ENCODE measurements around the gene NR3C2.
"Not testable (repeated sequence)": the region's sequence is repeated elsewhere in the genome, so short reads cannot be mapped to it uniquely, and the experiment has no call there.

The NR3C2 gene

GRCh38 chr4:148211533-148211932 lies 230.7 kb downstream of the NR3C2 start:
- DNase-seq: no peak

DNA sequence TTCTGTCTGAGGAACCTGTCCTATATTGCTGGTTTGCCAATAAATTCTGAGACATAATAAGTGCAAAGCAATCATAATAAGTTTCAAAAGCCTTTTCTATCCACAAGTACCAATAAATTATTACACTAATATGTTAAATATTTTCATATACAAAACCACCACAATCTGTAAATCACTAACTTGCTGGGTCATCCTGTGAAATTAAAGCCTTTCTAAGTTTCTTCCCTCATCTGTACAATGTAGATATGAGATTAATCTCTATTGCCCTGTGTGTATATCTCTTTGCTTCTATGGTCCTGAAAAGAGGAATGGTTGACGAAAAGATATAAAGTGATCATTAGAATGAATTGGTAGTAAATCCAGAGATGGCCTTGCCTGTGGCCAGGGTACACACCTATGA lies 231.6 kb downstream of the NR3C2 start:
- no peak for DNase-seq

DNA sequence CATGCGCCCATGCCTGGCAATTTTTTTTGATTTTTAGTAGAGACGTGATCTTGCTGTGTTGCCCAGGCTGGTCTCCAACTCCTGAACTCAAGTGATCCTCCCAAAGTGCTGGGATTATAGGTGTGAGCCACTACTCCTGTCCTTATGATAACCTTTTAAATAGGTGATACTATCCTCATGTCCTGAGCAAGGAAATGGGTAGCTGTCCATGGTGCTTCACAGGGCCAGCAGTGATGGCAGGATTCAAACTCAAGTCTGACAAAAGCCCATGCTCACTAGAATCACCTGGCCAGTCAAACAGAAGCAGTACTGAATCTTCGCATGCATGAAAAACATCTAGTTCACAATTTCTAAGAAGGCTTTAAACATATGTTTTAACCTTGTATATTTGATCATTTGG lies 235.1 kb downstream of the NR3C2 start:
- no peak for DNase-seq

DNA sequence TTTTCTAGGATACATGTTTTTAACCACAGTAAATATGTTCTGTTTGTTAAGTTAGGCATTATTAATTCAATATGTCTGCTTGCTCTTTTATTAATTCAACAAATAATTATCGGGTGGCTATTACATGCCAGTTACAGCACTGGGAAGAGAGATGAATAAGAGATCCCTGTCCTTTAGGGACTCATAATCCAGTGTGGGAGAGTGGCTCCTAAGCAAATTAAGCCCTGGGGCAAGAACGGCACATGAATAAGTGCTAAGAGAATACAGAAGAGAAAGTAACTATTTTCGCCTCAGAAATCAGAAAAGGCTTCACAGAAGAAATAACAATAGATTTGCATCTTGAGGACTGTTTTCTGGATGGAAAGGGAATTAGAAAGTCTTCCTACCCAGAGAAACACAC lies 236.7 kb downstream of the NR3C2 start:
- no peak for DNase-seq

DNA sequence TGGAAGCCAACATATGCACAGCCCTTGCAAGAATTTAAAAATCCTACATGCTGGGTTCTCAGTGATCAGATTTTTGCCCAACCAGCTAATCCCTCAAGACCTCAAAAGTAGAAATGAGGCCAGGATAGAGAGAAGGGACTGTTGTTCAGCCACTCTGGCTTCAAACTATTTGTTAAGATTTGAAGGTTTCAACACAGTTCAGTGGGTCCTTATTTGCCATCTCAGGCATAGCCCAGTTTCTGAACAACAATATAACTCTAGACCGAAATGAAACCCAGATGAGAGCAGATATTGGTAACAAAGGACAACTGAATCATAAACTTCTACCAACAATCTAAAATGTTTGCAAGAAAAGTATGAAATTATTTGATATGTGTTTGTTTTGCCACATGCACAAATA lies 237.3 kb downstream of the NR3C2 start:
- DNase-seq: no peak

DNA sequence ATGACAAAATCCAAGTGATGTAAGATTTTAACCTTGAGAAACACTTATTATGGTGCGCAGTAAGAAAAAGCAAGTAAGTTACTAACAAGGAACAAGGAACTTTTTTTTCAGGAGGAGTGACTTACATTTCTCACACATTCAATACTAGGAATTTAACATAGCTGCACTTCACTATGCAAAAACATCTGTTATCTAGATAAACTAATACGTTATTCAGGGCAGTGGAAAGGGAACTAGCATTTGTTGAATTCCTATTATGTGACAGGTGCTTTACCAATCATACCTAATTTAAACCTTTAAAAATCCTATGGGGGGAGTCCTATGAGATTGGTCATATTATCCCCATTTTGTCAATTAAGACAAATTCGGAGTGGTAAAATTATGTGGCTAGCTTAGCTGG lies 238.0 kb downstream of the NR3C2 start:
- no peak for DNase-seq

GRCh38 chr4:148203056-148203898 lies 238.9 kb downstream of the NR3C2 start:
- DNase-seq: no peak

GRCh38 chr4:148200960-148201359 lies 241.3 kb downstream of the NR3C2 start:
- DNase-seq: no peak

- DNase-seq: no peak
Measured at GRCh38 chr4:148196164-148196563, 246.1 kb downstream of the NR3C2 start.

DNA sequence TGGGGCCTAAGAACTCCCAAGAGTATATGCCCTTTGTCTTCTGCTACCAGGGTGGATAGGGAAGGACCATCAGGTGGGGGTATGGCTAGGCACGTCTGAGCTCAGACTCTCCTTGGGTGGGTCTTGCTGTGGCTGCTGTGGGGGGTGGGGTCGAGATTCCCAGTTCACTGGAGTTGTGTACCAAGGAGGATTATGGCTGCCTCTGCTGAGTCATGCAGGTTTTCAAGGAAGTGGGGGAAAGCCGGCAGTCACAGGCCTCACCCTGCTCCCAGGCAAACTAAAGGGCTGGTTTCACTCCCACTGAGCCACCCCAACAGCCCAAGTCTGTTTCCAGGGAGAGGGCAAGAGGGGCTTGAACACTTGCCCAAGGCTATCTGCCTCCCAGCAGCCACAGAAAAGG lies 249.7 kb downstream of the NR3C2 start:
- no peak for DNase-seq

DNA sequence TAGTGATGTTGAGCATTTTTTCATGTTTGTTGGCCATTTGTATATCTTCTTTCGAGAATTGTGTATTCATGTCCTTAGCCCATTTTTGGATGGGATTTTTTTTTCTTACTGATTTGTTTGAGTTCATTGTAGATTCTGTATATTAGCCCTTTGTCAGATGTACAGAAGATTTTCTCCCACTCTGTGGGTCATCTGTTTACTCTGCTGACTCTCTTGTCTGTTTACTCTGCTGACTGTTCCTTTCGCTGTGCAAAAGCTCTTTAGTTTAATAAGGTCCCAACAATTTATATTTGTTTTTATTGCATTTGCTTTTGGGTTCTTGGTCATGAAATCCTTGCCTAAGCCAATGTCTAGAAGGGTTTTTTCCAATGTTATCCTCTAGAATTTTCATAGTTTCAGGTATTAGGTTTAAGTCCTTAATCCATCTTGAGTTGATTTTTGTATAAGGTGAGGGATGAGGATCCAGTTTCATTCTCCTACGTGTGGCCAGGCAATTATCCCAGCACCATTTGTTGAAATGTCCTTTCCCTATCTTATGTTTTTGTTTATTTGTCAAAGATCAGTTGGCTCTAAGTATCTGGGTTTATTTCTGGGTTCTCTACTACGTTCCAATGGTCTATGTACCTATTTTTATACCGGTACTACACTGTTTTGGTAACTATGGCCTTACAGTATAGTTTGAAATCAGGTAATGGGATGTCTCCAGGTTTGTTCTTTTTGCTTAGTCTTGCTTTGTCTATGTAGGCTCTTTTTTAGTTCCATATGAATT lies 254.6 kb downstream of the NR3C2 start:
- DNase-seq: not testable (repeated sequence)

DNA sequence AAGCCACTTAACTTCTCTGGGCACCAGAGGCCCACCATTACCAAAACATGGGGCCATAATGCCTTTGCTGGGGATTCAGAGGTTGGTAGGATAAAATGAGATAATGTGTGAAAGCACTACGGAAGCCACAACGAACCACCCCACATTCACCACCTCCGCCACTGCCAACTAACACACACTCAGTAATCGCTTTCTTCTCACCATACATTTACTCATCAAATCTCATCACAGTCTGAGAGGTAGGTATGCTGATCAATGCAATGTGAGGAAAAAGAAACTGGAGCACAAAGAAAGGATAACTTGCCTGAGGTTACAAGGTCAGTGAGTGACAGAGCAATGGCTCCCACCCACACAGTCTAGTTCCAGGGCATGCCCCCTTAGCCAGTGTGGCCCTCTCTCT lies 257.3 kb downstream of the NR3C2 start:
- DNase-seq: no peak

DNA sequence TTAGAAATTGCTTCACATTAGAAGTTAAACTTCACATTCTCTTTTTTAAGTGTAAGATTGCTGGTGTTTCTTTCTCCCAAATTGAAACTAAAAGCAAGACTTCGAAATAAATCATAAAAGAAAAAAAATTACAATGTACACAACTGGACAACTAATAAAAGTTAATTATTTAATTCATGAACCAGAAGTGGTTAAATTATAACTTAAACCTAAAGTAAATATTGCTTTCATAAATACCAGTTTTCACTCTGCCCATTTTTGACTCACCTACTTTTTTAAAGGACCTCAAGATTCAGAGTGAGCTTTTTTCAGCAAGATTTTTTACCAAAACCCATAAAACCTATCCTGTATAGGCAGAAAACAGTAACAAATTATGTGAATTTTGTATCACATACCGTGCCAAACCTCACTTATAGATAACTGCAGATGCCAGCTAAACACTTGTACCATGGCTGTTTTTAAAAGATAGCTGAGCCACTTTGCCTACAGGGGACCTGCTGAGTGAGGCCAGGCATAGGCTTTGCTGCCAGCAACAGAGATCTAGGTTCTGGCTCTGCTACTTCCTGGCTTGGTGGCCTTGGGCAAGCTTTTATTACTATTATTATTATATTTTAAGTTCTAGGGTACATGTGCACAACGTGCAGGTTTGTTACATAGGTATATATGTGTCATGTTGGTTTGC lies 259.8 kb downstream of the NR3C2 start:
- no peak for DNase-seq

DNA sequence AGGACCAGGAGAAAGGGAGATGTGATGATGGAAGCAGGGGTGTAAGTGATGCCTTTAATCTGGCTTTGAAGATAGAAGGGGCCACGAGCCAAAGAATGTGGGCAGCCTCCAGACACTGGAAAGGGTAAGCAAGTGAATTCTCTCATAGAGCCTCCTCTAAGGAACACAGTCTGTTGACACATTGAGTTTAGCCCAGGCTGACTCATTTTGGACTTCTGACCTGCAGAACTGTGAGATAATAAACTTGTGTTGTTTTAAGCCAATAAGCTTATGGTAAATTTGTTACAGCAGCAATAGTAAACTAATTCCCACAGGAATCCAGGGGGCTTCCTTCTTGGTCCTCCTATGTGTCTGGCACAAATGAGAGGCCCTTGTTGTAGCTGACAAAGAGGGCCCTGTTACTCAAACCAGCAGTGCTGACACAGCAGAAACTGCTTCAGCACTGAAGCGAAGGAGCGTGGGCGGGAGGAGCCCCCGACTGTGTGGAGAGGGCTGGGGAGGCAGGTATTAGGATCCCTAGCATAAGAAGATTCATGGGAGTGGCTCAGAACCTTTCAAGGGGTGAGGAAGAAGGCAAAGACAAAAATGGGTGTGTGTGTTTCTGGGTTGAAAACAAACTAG lies 268.7 kb downstream of the NR3C2 start:
- DNase-seq: peak; percentile 12

DNA sequence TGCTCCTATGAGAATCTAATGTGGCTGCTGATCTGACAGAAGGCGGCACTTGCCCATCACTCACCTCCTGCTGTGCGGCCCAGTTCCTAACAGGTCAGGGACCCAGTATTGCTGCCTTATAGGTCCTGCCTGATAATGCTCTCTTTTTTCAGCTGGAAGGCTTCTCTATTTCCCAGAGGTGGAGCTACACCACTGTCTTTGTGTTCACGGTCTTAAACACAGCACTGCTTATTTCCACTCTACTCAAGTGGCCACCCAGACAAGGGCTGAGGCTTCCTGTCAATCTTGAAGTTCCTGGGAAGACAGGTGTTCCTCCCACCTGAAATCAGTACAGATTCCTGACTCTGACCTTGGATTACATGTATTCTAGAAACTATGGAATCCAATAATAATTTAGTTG lies 270.6 kb downstream of the NR3C2 start:
- DNase-seq: no peak

DNA sequence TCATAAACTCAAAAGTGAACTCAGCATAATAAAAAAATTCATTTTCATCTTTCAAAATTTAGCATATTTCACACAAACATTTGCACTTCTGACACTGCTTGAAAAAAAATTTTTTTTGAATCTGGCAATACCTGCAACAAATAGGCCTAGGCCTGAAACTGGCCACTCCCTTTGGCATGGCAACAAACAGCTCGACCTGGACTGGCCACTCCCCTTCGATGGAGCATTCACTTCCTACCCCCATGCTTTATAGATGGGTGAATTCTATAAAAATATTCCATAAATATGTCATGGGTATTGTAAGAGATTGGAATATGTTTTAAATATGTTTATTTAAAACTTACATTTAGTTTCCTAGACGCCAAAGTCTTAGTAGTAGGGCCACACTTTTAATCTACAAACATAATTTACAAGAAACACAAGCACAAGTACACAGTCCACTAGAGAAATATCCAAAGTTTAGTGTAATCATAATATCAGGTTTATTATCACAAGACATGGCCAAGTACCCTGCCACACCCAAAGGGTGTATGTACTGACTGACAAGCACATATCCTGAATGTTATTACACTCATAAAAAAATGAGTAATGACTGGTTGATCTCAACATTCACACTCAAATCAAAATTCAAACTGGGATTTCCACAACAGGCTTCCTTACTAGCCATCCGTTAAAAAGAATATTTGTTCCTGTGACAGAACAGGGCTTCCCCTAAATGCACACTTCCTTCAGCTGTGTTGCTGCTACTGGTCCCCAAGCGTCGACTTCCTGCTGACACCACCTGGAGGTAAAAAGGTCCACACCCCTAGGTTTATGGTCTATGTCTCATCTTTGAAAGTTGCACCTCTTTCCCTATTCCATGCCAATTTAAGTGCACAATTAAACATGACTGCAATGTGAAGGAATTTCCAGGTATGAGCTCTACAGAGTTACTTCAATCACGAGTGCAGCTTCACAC lies 271.5 kb downstream of the NR3C2 start:
- no peak for DNase-seq

DNA sequence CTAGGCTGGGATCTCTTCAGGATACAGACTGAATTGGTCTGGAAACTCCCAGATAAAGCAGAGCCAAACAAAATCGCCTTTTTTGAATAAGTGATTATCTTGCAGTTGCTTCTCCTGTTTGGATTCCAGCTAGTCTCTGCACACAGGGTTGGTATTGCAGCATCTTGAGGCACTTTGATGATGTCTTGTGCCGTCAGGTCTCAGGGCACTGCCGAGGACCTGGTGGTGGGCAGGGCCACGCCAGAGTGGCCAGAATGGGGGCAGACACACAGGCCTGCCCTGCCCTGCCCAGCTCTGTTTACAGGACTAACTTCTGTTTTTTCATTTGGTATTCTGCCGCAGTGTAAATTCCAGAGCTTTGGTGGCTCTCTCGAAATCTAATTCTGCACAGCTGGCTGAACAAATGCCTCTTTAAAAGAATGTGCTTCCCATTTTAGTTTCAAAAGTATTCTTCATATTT lies 276.1 kb downstream of the NR3C2 start:
- peak; percentile 53 for DNase-seq

DNA sequence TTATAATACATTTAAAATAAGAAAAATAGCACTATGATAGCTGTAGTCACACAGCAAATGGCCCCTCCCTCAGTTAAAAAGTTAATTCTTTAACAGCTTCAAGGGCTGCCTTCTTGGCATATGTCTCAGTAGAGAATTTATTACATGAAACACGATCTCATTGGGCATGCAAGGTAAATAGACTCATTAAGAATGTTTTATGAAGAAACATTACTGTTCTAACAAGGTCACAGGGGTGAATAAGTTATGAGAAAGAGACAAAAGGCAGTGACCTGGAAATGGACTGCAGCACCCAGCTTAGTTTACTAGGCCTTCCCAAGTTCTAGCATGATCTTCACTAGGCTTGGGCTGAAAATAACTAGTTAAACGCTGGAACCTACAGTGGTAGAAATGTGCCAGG lies 277.7 kb downstream of the NR3C2 start:
- no peak for DNase-seq

DNA sequence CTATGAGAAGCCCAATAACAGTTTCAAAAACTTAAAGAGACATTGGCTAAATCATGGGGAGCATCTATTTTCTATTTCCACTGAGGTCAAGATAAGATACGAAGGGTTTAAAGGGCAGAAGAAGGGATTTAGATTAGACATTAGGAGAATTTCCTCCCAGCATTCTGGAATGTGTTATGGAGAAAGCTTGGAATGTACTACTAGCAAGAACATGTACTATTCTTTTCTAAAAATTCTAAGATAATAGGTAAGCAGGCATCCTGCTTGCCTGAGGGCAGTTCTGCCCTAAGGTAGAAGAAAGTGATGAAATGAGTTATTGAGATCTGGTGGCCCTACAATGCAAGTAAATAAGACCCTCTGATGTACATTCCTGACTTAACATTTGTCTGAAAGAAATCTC lies 279.2 kb downstream of the NR3C2 start:
- DNase-seq: no peak

GRCh38 chr4:148162519-148162918 lies 279.7 kb downstream of the NR3C2 start:
- DNase-seq: no peak

GRCh38 chr4:148161601-148162000 lies 280.6 kb downstream of the NR3C2 start:
- no peak for DNase-seq

GRCh38 chr4:148159793-148160192 lies 282.4 kb downstream of the NR3C2 start:
- no peak for DNase-seq
